ENCODE data around the gene LKAAEAR1.

The LKAAEAR1 gene

DNA sequence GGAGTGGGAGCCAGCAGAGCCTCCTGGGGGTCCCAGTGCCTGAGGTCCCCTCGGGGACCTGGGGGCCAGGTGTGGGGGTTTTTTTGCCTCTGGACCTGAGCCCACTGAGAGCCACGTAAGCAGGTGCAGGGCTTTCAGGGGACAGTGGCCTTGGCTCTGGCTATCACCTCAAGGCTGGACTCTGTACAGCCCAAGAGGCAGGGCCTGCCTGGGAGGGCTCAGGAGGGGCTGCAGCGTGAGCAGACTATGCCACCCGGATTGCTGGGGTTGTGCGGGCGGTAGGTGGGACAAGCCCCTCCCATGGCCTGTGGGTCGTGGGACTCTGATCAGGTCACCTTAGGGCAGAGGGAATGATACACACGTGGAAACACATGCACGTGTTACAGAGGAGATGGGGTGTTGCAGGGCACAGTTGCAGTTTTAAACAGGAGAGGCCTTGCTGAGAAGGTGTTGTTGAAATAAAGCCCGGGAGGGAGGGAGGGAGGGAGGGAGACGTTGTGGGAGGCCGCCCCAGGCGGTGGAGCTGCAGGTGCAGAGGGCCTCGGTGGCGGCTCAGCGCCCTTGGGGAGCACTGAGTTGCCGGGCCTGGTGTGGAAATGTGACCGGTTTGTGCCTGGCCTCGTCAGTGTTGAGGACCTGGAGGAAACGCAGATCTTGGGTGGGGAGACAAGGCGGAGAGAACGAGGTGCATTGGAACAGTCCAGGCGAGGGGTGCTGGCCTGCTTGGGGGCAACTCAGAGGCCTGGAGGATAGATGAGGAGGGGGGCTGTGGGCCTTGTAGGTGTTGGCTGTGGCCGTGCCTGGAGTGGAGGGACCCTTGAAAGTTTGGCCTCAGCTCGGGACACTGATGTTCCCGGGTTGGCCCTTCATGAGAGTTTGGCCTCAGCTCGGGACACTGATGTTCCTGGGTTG, 18.9 kb downstream of the LKAAEAR1 start:
- DNase-seq = no peak

- no peak for DNase-seq
Observed at GRCh38 chr20:64064145-64064698, 20.0 kb downstream of the LKAAEAR1 start.

DNA sequence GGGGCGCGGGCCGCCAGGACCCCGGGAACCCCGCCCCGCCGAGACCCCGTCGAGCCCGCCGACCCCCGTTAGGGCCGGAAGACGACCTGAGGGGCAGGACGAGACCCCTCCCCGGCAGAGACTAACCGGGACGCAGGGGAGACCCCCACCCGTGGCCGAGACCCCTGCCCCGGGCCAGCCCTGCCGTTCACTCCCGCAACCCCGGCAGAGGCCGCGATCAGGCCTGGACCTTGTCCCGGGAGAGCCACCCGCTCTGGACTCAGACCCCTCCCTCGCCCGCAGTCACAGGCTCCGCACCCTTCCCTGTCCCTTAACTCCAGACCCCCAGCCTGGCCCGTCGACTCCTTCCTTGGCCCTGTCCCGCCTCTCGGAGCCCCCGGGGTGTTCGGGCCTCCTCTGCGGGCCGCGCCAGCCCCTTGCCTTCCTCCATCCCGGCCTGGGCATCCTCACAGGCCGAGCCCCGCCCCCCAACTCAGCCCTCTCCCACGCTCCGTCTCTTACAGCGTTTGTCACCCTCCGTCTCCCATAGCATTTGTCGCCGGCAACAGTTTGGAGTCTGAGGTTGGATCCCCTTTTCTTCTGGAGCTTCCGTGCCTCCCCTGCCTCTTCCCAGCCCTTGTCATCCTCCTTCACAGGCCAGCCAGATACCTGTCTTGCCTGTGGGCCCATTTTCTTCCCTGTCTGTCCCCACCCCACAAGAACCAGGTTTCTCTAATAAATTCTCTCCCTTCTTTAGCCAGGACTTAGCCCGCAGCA, 20.6 kb downstream of the LKAAEAR1 start:
- DNase-seq = no peak

GRCh38 chr20:64062596-64063388, 21.4 kb downstream of the LKAAEAR1 start, which contains the start of gene TCEA2:
TCEA2 (plus strand) TSS chr20:64063198; CDS start chr20:64063313, 115 bp downstream.
- DNase-seq = peak; percentile 83

DNA sequence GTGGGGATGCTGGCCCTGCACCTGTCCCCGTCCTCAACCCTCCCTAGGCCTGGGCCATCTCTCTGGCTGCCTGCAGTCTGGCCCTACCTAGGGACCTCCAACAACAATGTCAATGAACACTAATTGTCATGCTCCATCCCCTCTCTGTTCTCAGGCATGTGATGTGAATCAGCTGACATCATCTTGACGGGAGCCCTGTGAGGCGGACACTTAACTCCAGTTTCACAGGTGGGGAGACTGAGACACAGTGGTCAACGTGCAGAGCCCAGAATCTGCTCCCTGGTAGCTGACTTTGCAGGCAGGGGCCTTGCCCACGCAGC, 22.0 kb downstream of the LKAAEAR1 start:
- no peak for DNase-seq

DNA sequence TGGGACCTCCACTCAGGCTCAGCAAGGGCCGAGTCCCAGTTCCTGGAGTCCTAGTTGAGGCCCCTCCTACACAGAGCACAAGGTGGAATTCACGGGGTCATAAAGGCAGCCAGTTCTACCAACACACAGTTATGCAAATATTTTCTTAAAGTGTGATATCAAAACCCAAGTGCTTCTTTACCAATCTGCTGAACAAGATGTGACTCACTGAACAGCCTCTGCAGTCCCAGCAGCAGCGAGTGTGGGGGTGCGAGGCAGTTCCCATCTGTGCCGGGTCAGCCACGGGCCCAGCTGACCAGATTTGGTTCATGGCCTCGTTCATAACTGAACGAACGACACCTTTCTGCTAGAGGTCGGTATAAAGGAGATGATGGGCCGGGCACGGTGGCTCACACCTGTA, 25.7 kb downstream of the LKAAEAR1 start:
- DNase-seq = no peak

DNA sequence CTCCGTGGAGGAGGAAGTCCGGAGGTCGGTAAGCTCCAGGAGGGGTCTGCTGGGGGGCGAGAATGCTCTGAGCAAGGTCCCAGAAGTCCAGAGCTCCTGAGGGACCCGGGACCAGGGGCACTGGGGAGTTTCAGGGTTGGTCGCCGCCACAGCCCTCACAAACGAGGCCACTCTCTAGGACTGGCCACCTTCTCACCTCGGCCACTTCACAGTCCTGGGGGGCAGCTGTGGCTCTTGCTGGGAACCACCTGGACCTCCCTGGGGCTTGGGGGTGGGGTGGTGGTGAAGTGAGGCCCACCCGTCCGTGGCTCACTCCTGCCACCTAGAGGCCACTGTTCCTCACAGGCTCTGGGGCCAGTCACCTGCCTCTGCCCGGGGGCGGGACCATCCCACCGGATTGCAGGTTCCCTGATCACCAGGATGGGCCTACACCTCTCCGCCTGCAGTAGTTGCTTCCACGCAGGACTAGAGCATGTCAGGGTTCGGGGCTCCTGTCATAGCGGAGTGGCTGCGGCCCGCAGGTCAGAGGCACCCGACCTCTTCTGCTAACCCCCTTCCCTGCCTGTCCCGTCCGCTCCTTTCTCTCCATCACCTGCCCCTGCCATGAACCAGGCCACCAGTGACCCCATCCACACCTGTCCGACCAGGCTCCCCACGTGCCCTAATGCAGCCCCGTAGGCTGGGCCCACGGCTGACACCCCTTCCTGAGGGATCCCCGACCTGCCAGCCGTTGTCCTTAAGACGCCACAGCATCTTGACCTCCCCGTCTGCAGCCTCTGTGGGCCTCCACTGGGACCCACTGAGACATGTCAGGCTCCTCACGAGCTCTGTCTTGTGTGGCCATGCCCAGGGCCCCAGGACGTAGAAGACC, 26.3 kb downstream of the LKAAEAR1 start:
- peak; percentile 32 for DNase-seq

DNA sequence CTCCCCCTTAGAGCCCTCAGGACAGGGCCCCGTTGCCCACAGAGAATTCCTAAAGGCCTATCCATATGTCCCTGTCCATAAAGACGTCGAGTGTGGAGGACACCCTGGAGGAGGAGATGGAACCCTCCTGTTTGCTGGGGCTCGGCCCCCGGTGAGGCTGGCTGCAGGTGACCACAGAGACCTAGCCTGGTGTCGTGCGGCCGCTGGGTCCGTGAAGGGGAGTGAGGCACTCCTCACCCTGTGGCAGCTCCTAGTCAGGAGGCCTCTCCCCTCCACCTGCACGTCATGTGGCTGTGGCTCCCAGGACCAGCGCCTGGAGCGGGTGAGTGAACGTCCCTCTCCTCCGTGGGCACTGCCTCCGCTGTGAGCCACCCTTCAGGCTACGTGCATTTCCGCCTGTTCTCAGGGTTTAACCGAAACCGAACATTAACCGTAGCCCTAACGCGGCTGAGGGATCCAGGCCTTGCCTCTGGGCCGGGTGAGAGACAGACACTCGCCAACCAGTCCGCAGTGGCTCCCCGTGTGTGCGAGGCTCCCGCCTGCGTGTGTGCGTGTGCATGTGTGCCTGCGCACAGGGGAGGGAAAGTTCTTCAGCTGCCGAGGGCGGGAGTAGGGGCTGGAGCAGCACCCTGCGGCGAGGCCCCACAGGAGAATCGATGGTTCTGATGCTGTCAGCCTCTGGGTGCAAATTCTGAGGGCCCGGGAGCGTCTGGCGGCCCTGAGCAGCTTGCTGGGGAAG, 27.1 kb downstream of the LKAAEAR1 start:
- no peak for DNase-seq

DNA sequence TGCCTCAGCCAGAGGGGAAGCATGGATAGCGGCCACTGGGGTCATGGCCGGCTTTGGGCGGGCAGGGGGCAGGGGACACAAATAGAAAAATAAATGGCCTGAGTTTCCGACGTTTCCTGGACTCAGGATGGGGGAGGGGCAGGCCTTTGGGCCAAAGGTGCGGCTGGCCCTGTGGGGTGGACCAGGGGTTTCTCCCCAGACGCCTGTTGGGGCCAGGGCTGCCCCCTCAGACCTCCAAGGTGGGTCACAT, 27.6 kb downstream of the LKAAEAR1 start:
- DNase-seq = no peak

DNA sequence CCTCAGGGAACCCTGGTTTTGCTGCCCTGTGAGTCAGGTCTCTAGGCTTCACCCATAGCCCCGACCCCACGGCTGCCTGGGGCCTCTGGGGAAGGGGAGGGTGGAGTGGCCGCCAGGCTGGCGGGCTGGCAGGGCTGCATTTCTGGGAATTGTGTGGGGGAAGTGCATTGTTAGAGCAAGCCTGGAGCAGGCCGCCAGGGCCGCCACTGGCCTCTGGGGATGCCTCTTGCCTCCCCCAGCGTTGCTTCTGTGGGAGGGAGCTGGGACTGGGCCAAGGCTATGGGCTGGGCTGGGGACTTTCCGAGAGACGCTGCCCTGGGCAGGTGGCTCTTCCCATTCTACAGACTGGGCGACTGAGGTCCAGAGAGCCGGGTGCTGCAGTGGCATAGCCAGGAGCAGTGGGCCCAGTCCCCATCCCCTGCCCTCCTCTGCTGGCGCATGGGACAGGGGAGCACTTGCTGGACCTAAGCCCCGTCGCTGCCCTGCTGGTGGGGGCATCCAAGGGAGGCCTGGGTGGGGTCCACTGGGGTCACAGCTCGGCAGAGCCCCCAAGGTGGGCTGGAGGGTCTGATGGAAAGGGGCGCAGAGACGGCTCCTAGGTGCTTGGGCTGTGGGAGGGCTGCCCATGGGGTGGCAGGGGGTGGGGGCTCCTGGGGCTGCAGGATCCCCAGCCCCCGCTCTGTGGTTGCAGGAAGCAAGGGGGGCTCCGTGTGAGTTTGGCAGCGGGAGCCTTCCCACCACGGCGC, 28.1 kb downstream of the LKAAEAR1 start:
- DNase-seq = no peak

DNA sequence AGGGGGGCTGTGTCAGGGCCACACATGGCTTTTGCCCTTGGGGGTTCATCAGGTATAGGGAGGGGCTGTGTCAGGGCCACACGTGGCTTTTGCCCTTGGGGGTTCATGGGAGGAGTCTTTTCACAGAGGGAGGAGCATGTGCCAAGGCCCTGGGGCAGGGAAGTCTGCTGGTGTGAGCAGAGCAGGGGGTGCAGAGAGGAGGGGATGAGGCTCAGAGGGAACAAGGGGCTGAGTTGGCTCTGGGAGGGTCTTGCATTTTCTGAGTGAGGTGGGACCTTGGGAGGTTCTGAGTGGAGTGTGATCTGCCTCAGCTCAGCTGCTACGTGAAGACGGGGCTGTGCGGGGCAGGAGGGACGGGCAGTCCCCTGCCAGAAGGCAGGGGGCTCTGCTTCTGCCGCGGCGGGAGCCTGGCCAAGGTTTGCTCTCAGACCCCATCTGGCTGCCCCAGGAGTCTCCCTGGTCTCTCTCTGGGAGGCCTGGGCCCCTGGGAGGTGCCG, 28.8 kb downstream of the LKAAEAR1 start:
- DNase-seq = no peak

DNA sequence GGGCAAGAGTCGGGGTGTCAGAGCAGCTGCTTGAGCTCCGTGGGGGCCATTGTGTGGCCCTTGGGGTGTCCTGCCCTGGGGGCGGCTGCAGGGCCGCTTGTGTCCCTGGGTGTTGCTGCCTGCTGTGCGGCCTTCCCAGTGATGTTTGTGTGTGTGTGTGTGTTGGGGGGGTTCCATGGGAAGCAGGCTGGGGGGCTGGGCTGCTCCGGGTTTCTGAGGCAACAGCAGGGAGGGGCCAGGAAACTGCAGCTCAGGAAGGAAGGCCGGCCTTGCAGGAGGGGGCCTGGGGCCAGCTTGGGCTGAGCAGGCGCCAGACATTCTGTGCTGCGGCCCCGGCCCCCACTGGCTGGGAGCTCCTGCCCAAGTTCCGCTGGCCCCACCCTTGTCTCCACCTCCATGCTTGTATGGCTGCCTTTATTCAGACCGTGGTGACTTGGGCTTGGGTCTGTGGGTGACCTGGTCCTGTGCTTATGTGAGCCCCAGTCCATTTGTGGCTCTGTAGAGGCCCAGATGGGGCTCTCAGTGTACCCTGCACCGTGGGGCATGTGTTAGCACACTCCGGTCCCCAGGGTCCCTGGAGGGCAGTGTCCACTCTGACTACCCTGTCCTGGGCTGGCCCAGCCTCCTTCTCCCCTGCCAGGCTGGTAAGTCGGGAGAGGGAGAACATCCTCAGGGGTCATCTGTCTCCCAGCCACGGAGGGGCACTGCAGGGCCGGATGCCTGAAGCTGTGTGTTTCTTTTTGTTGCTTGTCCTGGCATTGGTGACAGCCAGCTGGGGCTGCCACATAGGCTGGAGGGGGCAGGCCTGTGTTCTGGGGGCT, 30.1 kb downstream of the LKAAEAR1 start:
- no peak for DNase-seq

DNA sequence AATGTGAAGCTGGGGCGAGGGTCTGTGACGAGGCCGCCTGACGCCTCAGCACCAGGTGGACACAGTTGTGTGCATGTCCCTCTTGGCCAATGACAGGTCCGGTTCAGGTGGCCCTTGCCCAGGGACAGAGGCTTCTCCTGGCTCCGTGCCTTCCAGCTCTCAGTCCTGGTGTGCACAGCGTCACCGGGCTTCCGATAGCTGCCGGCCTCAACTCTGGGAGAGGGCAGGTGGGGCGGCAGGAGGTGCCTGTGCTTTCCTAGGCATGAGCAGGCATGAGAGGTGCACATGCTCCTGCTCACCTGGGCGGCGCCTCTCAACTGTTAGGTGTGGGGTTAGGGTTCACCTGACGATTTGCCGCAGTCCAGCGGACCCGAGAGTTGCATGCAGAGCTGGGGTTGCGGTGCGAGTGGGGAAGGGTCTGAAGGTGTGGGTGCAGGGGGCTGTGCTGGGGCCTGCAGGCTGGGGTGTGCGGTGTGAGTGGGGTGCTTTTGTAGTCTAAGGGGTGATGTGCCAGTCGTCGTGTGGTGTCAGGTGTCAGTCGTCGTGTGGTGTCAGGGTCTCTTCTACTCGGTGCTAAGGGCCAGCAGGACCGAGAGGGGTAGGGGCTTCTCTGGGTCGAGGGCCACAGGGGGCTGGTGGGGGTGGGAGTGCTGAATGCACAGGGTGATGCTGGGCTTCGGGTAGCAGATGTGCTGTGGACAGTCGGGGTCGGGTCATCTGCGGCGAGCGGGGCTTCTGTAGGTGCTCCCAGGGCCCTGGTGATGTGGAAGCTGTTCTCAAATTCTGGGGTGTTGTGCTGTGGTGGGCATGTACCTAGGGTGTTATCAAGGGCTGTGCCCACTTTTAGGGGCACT, 31.0 kb downstream of the LKAAEAR1 start:
- DNase-seq = no peak

GRCh38 chr20:64052326-64052722, 31.9 kb downstream of the LKAAEAR1 start:
- DNase-seq = no peak

DNA sequence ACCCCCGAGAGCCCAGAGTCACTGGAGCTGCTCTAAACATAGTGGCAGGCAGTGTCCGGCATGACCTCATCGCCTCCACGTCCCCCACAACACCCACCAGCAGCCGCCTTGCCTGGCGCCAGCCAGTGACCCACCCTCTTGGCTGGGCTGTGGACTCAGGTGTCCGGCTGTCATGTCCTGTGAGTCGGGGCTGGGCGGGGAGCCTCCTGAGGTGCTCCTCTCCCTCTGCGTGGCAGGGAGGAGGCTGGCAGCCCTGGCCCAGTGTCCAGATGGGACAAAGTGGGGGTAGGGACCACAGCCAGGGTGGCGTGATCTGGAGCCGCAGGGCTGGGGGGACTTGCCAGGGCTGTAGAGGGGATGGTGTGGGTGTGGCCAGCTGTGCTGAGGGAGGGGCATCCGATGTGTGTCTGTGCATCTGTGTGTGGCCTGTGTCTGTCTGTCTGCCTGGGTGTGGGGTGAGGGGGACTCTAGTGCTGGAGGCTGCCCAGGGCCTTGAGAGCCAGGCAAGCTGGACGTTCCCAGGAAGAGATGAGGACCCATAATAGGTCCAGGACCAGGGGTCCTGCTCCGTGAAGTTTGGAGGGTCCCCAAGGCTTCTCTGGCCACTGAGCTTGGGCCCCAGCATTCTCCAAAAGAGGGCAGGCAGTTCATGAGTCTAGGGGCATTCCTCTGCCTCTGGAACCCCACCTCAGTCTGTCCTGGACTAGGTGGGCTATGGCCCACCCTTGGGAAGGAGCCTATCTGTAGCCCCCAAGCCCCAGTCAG, 32.5 kb downstream of the LKAAEAR1 start:
- DNase-seq = no peak

DNA sequence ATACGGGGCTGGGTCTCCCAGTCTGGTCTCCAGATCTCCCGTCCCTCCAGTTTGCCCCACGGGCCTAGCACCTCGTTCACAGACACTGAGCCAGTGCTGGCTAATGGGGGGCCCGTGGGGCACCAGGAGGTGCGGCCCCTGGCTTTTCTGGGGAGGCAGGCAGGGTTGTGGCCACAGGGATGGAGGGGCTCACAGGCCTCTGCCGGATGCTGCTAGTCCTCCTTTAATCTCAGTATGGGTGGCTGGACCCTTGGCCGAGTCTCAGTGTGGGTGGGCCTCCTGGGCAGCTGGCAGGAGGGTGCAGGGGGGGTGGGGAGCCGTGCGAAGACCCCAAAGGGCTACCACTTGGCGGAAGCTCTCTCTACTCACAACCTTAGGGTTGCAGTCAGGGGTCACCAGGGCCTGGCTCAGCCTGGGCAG, 33.2 kb downstream of the LKAAEAR1 start:
- DNase-seq = no peak

- no peak for DNase-seq
Observed at GRCh38 chr20:64050261-64051032, 33.8 kb downstream of the LKAAEAR1 start.
